GM19351 (cell line): ENCODE data around the gene DMXL1.

Experiments
- ATAC-seq: cut with Tn5 transposase; IDR thresholded peaks from one replicate; pipeline ENCODE4 v1.9.1; 2021; ENCODE audit warnings: mild to moderate bottlenecking, moderate library complexity; ENCODE audit not compliant: unreplicated experiment

DMXL1 gene

GRCh38 chr5:119286511-119287488 lies 215.9 kb downstream of the DMXL1 start:
- ATAC-seq, result no peak

GRCh38 chr5:119287547-119288111 lies 216.7 kb downstream of the DMXL1 start:
- peak; percentile 38 for ATAC-seq

- no peak for ATAC-seq
Observed at GRCh38 chr5:119288379-119289033, 217.6 kb downstream of the DMXL1 start.

GRCh38 chr5:119289438-119290044 lies 218.7 kb downstream of the DMXL1 start:
- ATAC-seq, result no peak

GRCh38 chr5:119290161-119290569 lies 219.3 kb downstream of the DMXL1 start:
- ATAC-seq, result peak; percentile 90

GRCh38 chr5:119290607-119291006 lies 219.7 kb downstream of the DMXL1 start:
- ATAC-seq, result no peak

GRCh38 chr5:119291056-119291455 lies 220.2 kb downstream of the DMXL1 start:
- ATAC-seq, result no peak

- ATAC-seq, result no peak
Observed at GRCh38 chr5:119291877-119292276, 221.0 kb downstream of the DMXL1 start.

GRCh38 chr5:119292701-119293515 lies 222.0 kb downstream of the DMXL1 start:
- no peak for ATAC-seq

GRCh38 chr5:119293516-119293829 lies 222.6 kb downstream of the DMXL1 start:
- no peak for ATAC-seq
